H1 (cell line): ENCODE measurements around the gene UBE2M. TPM values are rescaled to one million over a fixed set of nuclear protein-coding genes. Genes with fewer than 3 reads are reported as not detected.

ENCODE experiments used
- CTCF ChIA-PET: fragments of 300-600 bp; sonication (Branson Sonifier 250); formaldehyde crosslinking; loops from one replicate; lab custom pipeline; 2021; ENCODE audit not compliant: partially characterized antibody; lab: Charles Lee
- POLR2A ChIA-PET: fragments of 300-600 bp; sonication (Branson Sonifier 250); formaldehyde crosslinking; loops from one replicate; lab custom pipeline; 2021; ENCODE audit warnings: inconsistent platforms; ENCODE audit not compliant: partially characterized antibody; lab: Charles Lee
- DNase-seq, 2 experiments: peaks; one replicate each; pipeline versions ENCODE4 v3.0.0 to v3.0.0-alpha.2; 2010 to 2022; ENCODE audit warnings: low spot score in 2 of 2, low read depth in 1 of 2, mixed read lengths in 1 of 2
- FAIRE-seq: peaks from 2 replicates; lab custom pipeline; 2011; peaks lifted over from hg19 to GRCh38; lab: Jason Lieb, UNC
- H2AFZ ChIP-seq: 2 replicates; pipeline ENCODE4 v1.8.1; 2012; ENCODE audit warnings: low read length, inconsistent platforms
- H2AK5ac ChIP-seq: 2 replicates; pipeline ENCODE4 v1.6.1; 2013; ENCODE audit warnings: low read depth, low read length
- H2BK120ac ChIP-seq: replicated peaks from 2 replicates; pipeline ENCODE3; 2013; ENCODE audit warnings: low read depth, low read length, inconsistent platforms
- H2BK12ac ChIP-seq: 2 replicates; pipeline ENCODE4 v1.6.1; 2013; ENCODE audit warnings: low read depth, low read length
- H2BK15ac ChIP-seq: 2 replicates; pipeline ENCODE4 v1.6.1; 2013; ENCODE audit warnings: low read length
- H2BK20ac ChIP-seq: 2 replicates; pipeline ENCODE4 v1.6.1; 2013; ENCODE audit warnings: low read length
- H2BK5ac ChIP-seq: 2 replicates; pipeline ENCODE4 v1.6.1; 2013; ENCODE audit warnings: low read depth, low read length
- H3K14ac ChIP-seq: 2 replicates; pipeline ENCODE4 v1.6.1; 2013; ENCODE audit warnings: inconsistent platforms; ENCODE audit not compliant: insufficient read length
- H3K18ac ChIP-seq: 2 replicates; pipeline ENCODE4 v1.6.1; 2013; ENCODE audit warnings: low read length; ENCODE audit errors: extremely low read depth
- H3K23ac ChIP-seq: 2 replicates; pipeline ENCODE4 v1.6.1; 2013; ENCODE audit warnings: inconsistent platforms; ENCODE audit not compliant: insufficient read length
- H3K23me2 ChIP-seq: 2 replicates; pipeline ENCODE4 v1.6.1; 2013; ENCODE audit warnings: low read depth, low read length
- H3K27ac ChIP-seq: 2 replicates; pipeline ENCODE4 v1.6.1; 2011; ENCODE audit warnings: low read depth, low read length, inconsistent platforms
- H3K27me3 ChIP-seq, 4 experiments: replicated peaks in 1 of 4; 1 replicate in 1 of 4; 2 replicates in 3 of 4; pipeline versions ENCODE4 v1.6.1 to v1.8.1; 2011 to 2013; ENCODE audit warnings: low read length in 3 of 4, mild to moderate bottlenecking in 3 of 4, inconsistent platforms in 2 of 4, mixed read lengths in 2 of 4, moderate library complexity in 1 of 4; ENCODE audit not compliant: control insufficient read depth in 3 of 4, insufficient read depth in 3 of 4; ENCODE audit errors: extremely low read depth in 1 of 4
- H3K36me3 ChIP-seq, 4 experiments: 2 replicates each; pipeline versions ENCODE4 v1.6.1 to v1.8.1; 2011 to 2013; ENCODE audit warnings: mild to moderate bottlenecking in 4 of 4, low read length in 3 of 4, moderate library complexity in 2 of 4, control low read depth in 1 of 4, inconsistent platforms in 1 of 4; ENCODE audit not compliant: insufficient read depth in 4 of 4, control insufficient read depth in 2 of 4
- H3K4ac ChIP-seq: replicated peaks from 2 replicates; pipeline ENCODE3; 2013; ENCODE audit warnings: low read length, low read depth, mixed read lengths, inconsistent platforms; ENCODE audit not compliant: insufficient read length
- H3K4me1 ChIP-seq, 4 experiments: replicated peaks in 1 of 4; 1 replicate in 1 of 4; 2 replicates in 3 of 4; pipeline versions ENCODE4 v1.6.1 to v1.8.1; 2011 to 2013; ENCODE audit warnings: low read length in 3 of 4, inconsistent platforms in 2 of 4, mixed read lengths in 1 of 4; ENCODE audit not compliant: insufficient read depth in 4 of 4, control insufficient read depth in 3 of 4
- H3K4me2 ChIP-seq, 2 experiments: 2 replicates each; pipeline versions ENCODE4 v1.6.1 to v1.8.1; 2011 to 2013; ENCODE audit warnings: low read depth in 2 of 2, low read length in 2 of 2, control low read depth in 1 of 2, inconsistent platforms in 1 of 2, mild to moderate bottlenecking in 1 of 2; ENCODE audit not compliant: insufficient read depth in 1 of 2
- H3K4me3 ChIP-seq, 4 experiments: fragments of 200-600, 300-600 bp in 1 of 4; sonication (generic), shearing (Covaris generic), sonication (Bioruptor Twin) in 1 of 4; 2 replicates each; pipeline versions ENCODE4 v1.5.1 to v1.8.1; 2011 to 2016; ENCODE audit warnings: low read length in 4 of 4, low read depth in 3 of 4, control low read depth in 2 of 4, inconsistent platforms in 2 of 4, mild to moderate bottlenecking in 2 of 4, mixed read lengths in 1 of 4, moderate library complexity in 1 of 4; ENCODE audit not compliant: insufficient read depth in 2 of 4; ENCODE audit errors: extremely low read depth in 1 of 4
- H3K56ac ChIP-seq: replicated peaks from 2 replicates; pipeline ENCODE3; 2013; ENCODE audit warnings: low read depth, mild to moderate bottlenecking, mixed read lengths, low read length, inconsistent platforms; ENCODE audit not compliant: insufficient read length
- H3K79me1 ChIP-seq: 2 replicates; pipeline ENCODE4 v1.6.1; 2013; ENCODE audit warnings: low read depth, low read length, control low read depth
- H3K79me2 ChIP-seq, 2 experiments: 2 replicates each; pipeline versions ENCODE4 v1.6.1 to v1.8.1; 2012 to 2013; ENCODE audit warnings: low read length in 2 of 2, mild to moderate bottlenecking in 2 of 2, inconsistent platforms in 1 of 2; ENCODE audit not compliant: insufficient read depth in 2 of 2, control insufficient read depth in 1 of 2
- H3K9ac ChIP-seq, 4 experiments: replicated peaks in 1 of 4; 1 replicate in 1 of 4; 2 replicates in 3 of 4; pipeline versions ENCODE4 v1.6.1 to v1.8.1; 2011 to 2013; ENCODE audit warnings: low read depth in 3 of 4, low read length in 3 of 4, control low read depth in 2 of 4, mild to moderate bottlenecking in 2 of 4, moderate library complexity in 2 of 4, inconsistent platforms in 1 of 4; ENCODE audit errors: extremely low read depth in 1 of 4
- H3K9me3 ChIP-seq, 2 experiments: 2 replicates each; pipeline versions ENCODE4 v1.6.1 to v1.8.1; 2012 to 2013; ENCODE audit warnings: mild to moderate bottlenecking in 2 of 2, moderate library complexity in 2 of 2, control low read depth in 1 of 2, inconsistent platforms in 1 of 2, low read depth in 1 of 2, low read length in 1 of 2, mixed read lengths in 1 of 2; ENCODE audit not compliant: insufficient read depth in 2 of 2
- H4K20me1 ChIP-seq, 2 experiments: replicated peaks in 1 of 2; 2 replicates each; pipeline versions ENCODE3 to v1.8.1; 2011 to 2013; ENCODE audit warnings: inconsistent platforms in 2 of 2, low read length in 2 of 2, mild to moderate bottlenecking in 1 of 2; ENCODE audit not compliant: insufficient read depth in 2 of 2, control insufficient read depth in 1 of 2
- H4K5ac ChIP-seq: 2 replicates; pipeline ENCODE4 v1.6.1; 2013; ENCODE audit warnings: low read length, low read depth, mixed read lengths, inconsistent platforms; ENCODE audit not compliant: insufficient read length
- H4K8ac ChIP-seq: 2 replicates; pipeline ENCODE4 v1.8.0; 2013; ENCODE audit warnings: mild to moderate bottlenecking, moderate library complexity, low read length, inconsistent platforms; ENCODE audit not compliant: insufficient read depth; ENCODE audit errors: extremely low read depth
- H4K91ac ChIP-seq: replicated peaks from 2 replicates; pipeline ENCODE3; 2013; ENCODE audit warnings: low read length, mixed read lengths, inconsistent platforms; ENCODE audit not compliant: insufficient read length
- JUND ChIP-seq: IDR thresholded peaks from 2 replicates; pipeline ENCODE4 v1.6.1; 2011; ENCODE audit warnings: mild to moderate bottlenecking, improper control_type of control experiment, low read length
- POLR2A ChIP-seq, 2 experiments: IDR thresholded peaks; 1 replicate in 1 of 2; 2 replicates in 1 of 2; pipeline ENCODE4 v1.6.1; 2011; ENCODE audit warnings: low read depth in 2 of 2, low read length in 2 of 2, mild to moderate bottlenecking in 2 of 2; ENCODE audit errors: control extremely low read depth in 1 of 2
- POLR2AphosphoS5 ChIP-seq: IDR thresholded peaks from 2 replicates; pipeline ENCODE4 v1.6.1; 2011; ENCODE audit warnings: low read depth, low read length
- WGBS, 2 experiments: shearing (Covaris generic) in 1 of 2; methylation state at CpG; one replicate each; pipeline versions ENCODE4 v1.1.6 to v1.1.7; 2013 to 2015; ENCODE audit warnings: low lambda C conversion rate in 2 of 2, mixed read lengths in 2 of 2, inconsistent platforms in 1 of 2, low coverage in 1 of 2, missing lambda C conversion rate in 1 of 2; ENCODE audit not compliant: insufficient replicate concordance in 2 of 2, insufficient coverage in 1 of 2, insufficient read length in 1 of 2; ENCODE audit errors: extremely low coverage in 1 of 2, missing lambda C conversion rate in 1 of 2; 5-methylcytosine and 5-hydroxymethylcytosine counted together
- polyA plus RNA-seq, 7 experiments: library from polyadenylated mRNA; depleted of rRNA in 3 of 7; stranded (reverse) in 5 of 7; unstranded in 2 of 7; fragments of >200 nt in 5 of 7; fragments of 200-250 nt in 2 of 7; gene quantifications; 1 replicate in 5 of 7; 2 replicates in 1 of 7; 4 replicates in 1 of 7; pipeline versions ENCODE4 v1.2.1 to v1.2.3, GENCODE V29; 2011 to 2013; ENCODE audit warnings: missing spikeins in 2 of 7, mixed read lengths in 2 of 7
- total RNA-seq: library from RNA; stranded (reverse); fragmentation: NEBNext Ultra II Directional; extraction: Animal tissue kit (Norgen Biotek cat#: 25700); gene quantifications from 2 replicates; pipeline ENCODE4 v1.2.1, GENCODE V29; 2021

UBE2M gene
- total and polyA plus RNA-seq, 2 of the 8 experiments (the other 6 are each of a cell fraction or from before 2014, with no cell fraction given), result 93.8 to 114 TPM

DNA sequence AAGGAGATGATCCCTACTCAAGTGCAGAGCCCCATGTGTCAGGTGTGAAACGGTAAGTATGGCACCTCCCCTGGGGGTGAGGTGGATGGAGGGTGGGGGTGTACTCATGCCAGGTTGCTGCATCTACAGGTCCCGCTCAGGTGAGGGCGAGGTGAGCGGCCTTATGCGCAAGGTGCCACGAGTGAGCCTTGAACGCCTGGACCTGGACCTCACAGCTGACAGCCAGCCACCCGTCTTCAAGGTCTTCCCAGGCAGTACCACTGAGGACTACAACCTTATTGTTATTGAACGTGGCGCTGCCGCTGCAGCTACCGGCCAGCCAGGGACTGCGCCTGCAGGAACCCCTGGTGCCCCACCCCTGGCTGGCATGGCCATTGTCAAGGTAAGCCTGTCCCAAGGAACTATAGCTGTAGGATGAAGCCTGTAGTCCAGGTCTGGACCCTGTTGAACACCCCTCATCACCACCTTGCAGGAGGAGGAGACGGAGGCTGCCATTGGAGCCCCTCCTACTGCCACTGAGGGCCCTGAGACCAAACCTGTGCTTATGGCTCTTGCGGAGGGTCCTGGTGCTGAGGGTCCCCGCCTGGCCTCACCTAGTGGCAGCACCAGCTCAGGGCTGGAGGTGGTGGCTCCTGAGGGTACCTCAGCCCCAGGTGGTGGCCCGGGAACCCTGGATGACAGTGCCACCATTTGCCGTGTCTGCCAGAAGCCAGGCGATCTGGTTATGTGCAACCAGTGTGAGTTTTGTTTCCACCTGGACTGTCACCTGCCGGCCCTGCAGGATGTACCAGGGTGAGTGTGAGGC lies 9.3 kb downstream of the UBE2M start:
- H4K8ac ChIP-seq, result no peak overlapping the region
- H3K4ac ChIP-seq, result no peak overlapping the region
- no peak overlapping the region for H4K5ac ChIP-seq
- H3K4me2 ChIP-seq, result no peak overlapping the region
- no peak overlapping the region for H2AK5ac ChIP-seq
- no peak overlapping the region for H2BK20ac ChIP-seq
- 91% methylated on average over 20 of the region's 20 CpGs; no CpG with 5 or more reads in 1 of the 2 experiments for WGBS, 2 experiments
- peaks cover 3 to 15% (median 9%) of the 10 kb centered on the region in 4 experiments for H3K4me1 ChIP-seq
- H2BK120ac ChIP-seq, result no peak overlapping the region
- DNase-seq, result no peak
- H3K4me3 ChIP-seq, result no peak overlapping the region
- H3K23me2 ChIP-seq, result peaks cover 14% of the 10 kb centered on the region
- H3K27me3 ChIP-seq, result no peaks in the 10 kb centered on the region
- H3K56ac ChIP-seq, result no peak overlapping the region
- no peaks in the 10 kb centered on the region for H3K9me3 ChIP-seq
- peaks cover 42 to 57% of the 10 kb centered on the region in 2 experiments for H4K20me1 ChIP-seq
- no peak overlapping the region for H3K9ac ChIP-seq
- ChIA-PET CTCF (interaction anchor here (1.2 to 3.8 kb wide), 4 partner anchors 13 to 210 kb away, joined by 3 to 26 read pairs (median 6); partner anchors contain the start of gene ZBTB45), POLR2A (interaction anchor here (0.9 to 13.8 kb wide), 5 partner anchors 10 to 29 kb away, joined by 4 to 650 read pairs (median 6); partner anchors contain the start of genes MZF1, SLC27A5, UBE2M and ZBTB45)
- H3K23ac ChIP-seq, result no peak overlapping the region
- H2BK15ac ChIP-seq, result no peak overlapping the region
- no peak overlapping the region for H3K18ac ChIP-seq
- no peak overlapping the region for H3K14ac ChIP-seq
- peaks cover 28 to 49% of the 10 kb centered on the region in 2 experiments for H3K79me2 ChIP-seq
- no peak overlapping the region for H3K27ac ChIP-seq
- H2BK12ac ChIP-seq, result no peak overlapping the region
- peaks cover 42 to 73% (median 59%) of the 10 kb centered on the region in 4 experiments for H3K36me3 ChIP-seq
- no peak for TF ChIP-seq JUND
- peak in 1 of 2 experiments; percentile 24; a peak in 1 of 3 replicates for TF ChIP-seq POLR2A (IDR thresholded peaks at IDR 0.05; ENCODE audit: control extremely low read depth in 1 of 2, low read depth in 2 of 2, low read length in 2 of 2)
- peak; percentile 46 for TF ChIP-seq POLR2AphosphoS5
- TF ChIP-seq, all 59 proteins: peak for 2
- Histone ChIP-seq H2AFZ (no peak overlapping the region), H3K79me1 (peaks cover 22% of the 10 kb centered on the region), H4K91ac (no peak overlapping the region), H2BK5ac (no peak overlapping the region; the same call in 1 of the 2 replicates)
- FAIRE-seq, result no peak
